Thoracic aorta (tissue), 2 donors: Measurements from ENCODE around the gene ATP1B1. TPM values are rescaled to one million over a fixed set of nuclear protein-coding genes. Genes with fewer than 3 reads are reported as not detected.
A peak's percentile ranks its signal among the peaks of the same experiment; 100 is the strongest.

Source experiments
- ATAC-seq: fragments of 150-250 bp; one replicate; pipeline ENCODE4 v1.8.0; 2017; ENCODE audit warnings: low read depth; ENCODE audit not compliant: insufficient number of reproducible peaks, low FRiP score
- DNase-seq: peaks from one replicate; pipeline ENCODE4 v3.0.0-alpha.2; 2020; ENCODE audit warnings: low spot score
- H3K27ac ChIP-seq, 2 donors: fragments of 200-600 bp; sonication (generic); 1 replicate in 1 of 2; 2 replicates in 1 of 2; pipeline ENCODE4 v1.5.1; 2016; ENCODE audit warnings: mild to moderate bottlenecking in 2 of 2, moderate library complexity in 2 of 2
- H3K27me3 ChIP-seq: fragments of 200-600 bp; sonication (generic); replicated peaks from 2 replicates; pipeline ENCODE4 v1.6.0; 2016; ENCODE audit warnings: mild to moderate bottlenecking; ENCODE audit not compliant: insufficient read depth
- H3K36me3 ChIP-seq: fragments of 200-600 bp; sonication (generic); one replicate; pipeline ENCODE4 v1.5.1; 2016
- H3K4me1 ChIP-seq, 2 donors: fragments of 200-600 bp; sonication (generic); 1 replicate in 1 of 2; 2 replicates in 1 of 2; pipeline versions ENCODE4 v1.5.1 to v1.6.0; 2016; ENCODE audit warnings: low read depth in 2 of 2, mild to moderate bottlenecking in 1 of 2; ENCODE audit not compliant: control insufficient read depth in 1 of 2
- H3K4me3 ChIP-seq: fragments of 200-600 bp; sonication (generic); 2 replicates; pipeline ENCODE4 v1.5.1; 2016; ENCODE audit warnings: mild to moderate bottlenecking
- H3K9me3 ChIP-seq: fragments of 200-600 bp; sonication (generic); 2 replicates; pipeline ENCODE4 v1.5.1; 2016
- CTCF ChIP-seq: fragments of 200-600 bp; sonication (generic); IDR thresholded peaks from one replicate; pipeline ENCODE4 v1.5.1; 2019; ENCODE audit warnings: antibody characterized with exemption
- total RNA-seq, 2 donors: library from RNA; depleted of rRNA; stranded (reverse); fragments of >200 nt; gene quantifications; one replicate each; pipeline versions ENCODE4 v1.1.0 to v1.2.3, GENCODE V29; 2016

ATP1B1 gene
- total RNA-seq, 2 donors from 2014 or later = 19.4 to 33.9 TPM

GRCh38 chr1:169064103-169064502 is 42.4 kb upstream of the ATP1B1 start:
- H3K4me1 ChIP-seq = no peaks in the 10 kb centered on the region
- no peak for DNase-seq
- ATAC-seq = no peak
- no peaks in the 10 kb centered on the region for H3K27me3 ChIP-seq
- no peak overlapping the region for H3K27ac ChIP-seq
- no peak for TF ChIP-seq CTCF
- H3K9me3 ChIP-seq = peaks cover 14% of the 10 kb centered on the region
- no peaks in the 10 kb centered on the region for H3K36me3 ChIP-seq
- no peak overlapping the region for H3K4me3 ChIP-seq

- ATAC-seq (no peak), DNase-seq (no peak)
- Histone ChIP-seq H3K9me3 (peaks cover 8% of the 10 kb centered on the region), H3K36me3 (no peaks in the 10 kb centered on the region), H3K4me1 (peaks cover 0 to 14% of the 10 kb centered on the region in 2 donors), H3K27me3 (no peaks in the 10 kb centered on the region), H3K27ac (no peak overlapping the region), H3K4me3 (peak overlapping the region; percentile 15)
- no peak for TF ChIP-seq CTCF
Observed at GRCh38 chr1:169070547-169070946, 35.9 kb upstream of the ATP1B1 start.

- TF ChIP-seq CTCF = no peak
- Histone ChIP-seq H3K36me3 (no peaks in the 10 kb centered on the region), H3K9me3 (peaks cover 8% of the 10 kb centered on the region), H3K4me1 (peaks cover 0 to 14% of the 10 kb centered on the region in 2 donors), H3K27me3 (no peaks in the 10 kb centered on the region), H3K4me3 (peak overlapping the region; percentile 15), H3K27ac (no peak overlapping the region)
- no peak for ATAC-seq
- DNase-seq = no peak
Observed at GRCh38 chr1:169070958-169071357, 35.5 kb upstream of the ATP1B1 start.

DNA sequence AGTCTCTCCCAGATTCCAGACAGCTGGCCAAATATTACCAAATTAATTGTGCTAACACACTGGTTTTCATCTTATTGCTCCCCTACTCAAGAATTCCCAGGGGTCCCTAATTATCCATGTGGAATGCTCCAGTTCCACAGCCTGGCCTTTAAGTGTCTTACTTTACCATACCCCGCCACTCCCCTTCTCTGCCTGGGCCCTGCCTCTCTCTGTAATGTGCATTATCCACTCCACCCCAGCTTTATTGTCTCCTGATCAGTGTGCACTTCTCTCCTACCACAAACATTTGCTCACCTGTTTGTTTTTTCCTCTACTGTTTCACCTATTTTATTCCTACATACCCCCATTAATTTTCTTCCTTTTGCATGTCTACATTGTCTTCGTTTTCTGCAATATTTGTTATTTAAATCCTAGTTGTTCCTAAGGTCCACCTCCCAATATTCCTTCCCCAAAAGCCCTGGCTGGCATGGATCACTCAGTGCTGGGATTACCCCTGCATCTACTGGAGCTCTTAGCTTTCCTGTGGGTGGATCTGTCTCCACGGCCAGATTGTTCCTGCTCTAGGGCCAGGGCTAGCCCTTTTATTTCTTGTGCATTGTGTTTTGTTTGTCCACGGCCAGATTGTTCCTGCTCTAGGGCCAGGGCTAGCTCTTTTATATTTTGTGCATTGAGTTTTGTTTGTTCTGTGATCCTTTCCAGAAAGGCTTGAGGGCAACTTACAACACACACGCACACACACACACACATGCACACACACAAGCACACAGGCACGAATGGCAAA is 33.4 kb upstream of the ATP1B1 start:
- Histone ChIP-seq H3K36me3 (no peaks in the 10 kb centered on the region), H3K4me3 (no peak overlapping the region), H3K9me3 (no peaks in the 10 kb centered on the region), H3K27ac (no peak overlapping the region), H3K4me1 (peaks cover 0 to 14% of the 10 kb centered on the region in 2 donors), H3K27me3 (no peaks in the 10 kb centered on the region)
- ATAC-seq (no peak), DNase-seq (no peak)
- no peak for TF ChIP-seq CTCF

DNA sequence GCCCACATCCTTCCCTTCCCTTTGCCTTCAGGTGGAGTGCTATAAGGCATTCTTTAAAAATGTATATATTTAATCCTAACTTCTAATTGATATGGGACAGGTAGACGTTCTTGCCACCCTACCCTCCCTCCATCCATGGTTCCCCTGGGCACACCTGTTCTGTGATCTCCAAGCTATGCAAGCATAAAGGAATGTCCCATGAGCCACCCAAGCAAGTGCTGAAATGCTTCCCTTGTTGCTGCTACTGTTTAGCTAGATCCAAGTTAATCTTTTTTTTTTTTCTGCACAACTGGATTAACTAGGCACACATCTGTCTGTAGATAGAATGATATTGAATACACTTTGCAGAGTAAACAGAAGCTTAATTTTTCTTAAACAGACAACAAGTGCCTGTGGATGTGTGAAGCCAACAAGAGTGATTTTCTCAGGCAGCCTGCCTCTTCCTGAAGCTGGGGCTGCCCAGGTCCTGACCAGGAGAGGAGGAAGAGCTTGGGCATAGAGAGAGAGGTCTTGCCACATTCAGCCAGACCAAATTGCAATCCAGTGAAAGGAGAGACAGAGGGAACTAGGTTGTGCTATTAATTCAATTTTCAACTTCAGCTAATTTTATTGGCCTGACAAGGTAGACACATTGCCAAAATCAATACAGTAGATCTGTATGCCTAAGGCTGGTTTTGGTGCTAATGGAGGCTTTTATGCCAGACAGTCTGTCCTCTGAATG is 28.2 kb upstream of the ATP1B1 start:
- TF ChIP-seq CTCF = no peak
- Histone ChIP-seq H3K9me3 (no peaks in the 10 kb centered on the region), H3K4me3 (no peak overlapping the region), H3K36me3 (no peaks in the 10 kb centered on the region), H3K27ac (no peak overlapping the region), H3K4me1 (peaks cover 0 to 14% of the 10 kb centered on the region in 2 donors), H3K27me3 (no peaks in the 10 kb centered on the region)
- DNase-seq (no peak), ATAC-seq (no peak)
